CD14-positive monocyte (primary cell): ENCODE measurements around the gene CACNA2D2. TPM values are rescaled to one million over a fixed set of nuclear protein-coding genes. Genes with fewer than 3 reads are reported as not detected.

Experiments
- DNase-seq, 3 donors: peaks; one replicate each; pipeline ENCODE4 v3.0.0-alpha.2; 2011 to 2022
- H2AFZ ChIP-seq: 2 replicates; pipeline ENCODE4 v1.6.0; 2012; ENCODE audit warnings: mild to moderate bottlenecking, low read depth, low read length, inconsistent platforms; ENCODE audit not compliant: insufficient read depth, poor library complexity, severe bottlenecking
- H3K27ac ChIP-seq, 2 donors: 1 replicate in 1 of 2; 2 replicates in 1 of 2; pipeline ENCODE4 v1.5.1; 2012 to 2013; ENCODE audit warnings: low read length in 2 of 2, control low read depth in 1 of 2, inconsistent platforms in 1 of 2, low read depth in 1 of 2, mild to moderate bottlenecking in 1 of 2
- H3K27me3 ChIP-seq, 2 donors: one replicate each; pipeline versions ENCODE4 v1.6.0 to v1.6.1; 2011 to 2013; ENCODE audit warnings: low read length in 2 of 2; ENCODE audit not compliant: control insufficient read depth in 2 of 2, insufficient read depth in 2 of 2
- H3K36me3 ChIP-seq, 2 donors: replicated peaks in 1 of 2; 1 replicate in 1 of 2; 2 replicates in 1 of 2; pipeline versions ENCODE4 v1.5.1 to v1.6.1; 2012 to 2013; ENCODE audit warnings: low read length in 2 of 2, control low read depth in 1 of 2, inconsistent platforms in 1 of 2, mild to moderate bottlenecking in 1 of 2; ENCODE audit not compliant: insufficient read depth in 2 of 2, control insufficient read depth in 1 of 2
- H3K4me1 ChIP-seq, 2 donors: 1 replicate in 1 of 2; 2 replicates in 1 of 2; pipeline versions ENCODE4 v1.5.1 to v1.6.1; 2012 to 2013; ENCODE audit warnings: low read length in 2 of 2, control low read depth in 1 of 2, inconsistent platforms in 1 of 2, mild to moderate bottlenecking in 1 of 2, moderate library complexity in 1 of 2; ENCODE audit not compliant: insufficient read depth in 2 of 2, control insufficient read depth in 1 of 2
- H3K4me2 ChIP-seq: replicated peaks from 2 replicates; pipeline ENCODE3; 2012; ENCODE audit warnings: low read length, moderate library complexity, mild to moderate bottlenecking; ENCODE audit not compliant: poor library complexity, severe bottlenecking; ENCODE audit errors: extremely low read depth
- H3K4me3 ChIP-seq, 3 experiments: fragments of 200-600 bp in 1 of 3; sonication (generic) in 1 of 3; replicated peaks in 1 of 3; 1 replicate in 2 of 3; 2 replicates in 1 of 3; pipeline ENCODE4 v1.5.1; 2011 to 2013; ENCODE audit warnings: low read length in 3 of 3, mild to moderate bottlenecking in 3 of 3, control low read depth in 2 of 3, low read depth in 2 of 3, inconsistent platforms in 1 of 3, moderate library complexity in 1 of 3
- H3K79me2 ChIP-seq: 2 replicates; pipeline ENCODE4 v1.6.0; 2012; ENCODE audit warnings: mild to moderate bottlenecking, control low read depth, inconsistent platforms, low read length, moderate library complexity; ENCODE audit not compliant: insufficient read depth
- H3K9ac ChIP-seq: 2 replicates; pipeline ENCODE4 v1.6.0; 2017; ENCODE audit warnings: low read length, mild to moderate bottlenecking; ENCODE audit not compliant: insufficient read depth, poor library complexity, severe bottlenecking
- H3K9me3 ChIP-seq, 2 donors: replicated peaks in 1 of 2; 1 replicate in 1 of 2; 2 replicates in 1 of 2; pipeline versions ENCODE4 v1.5.1 to v1.6.1; 2012 to 2013; ENCODE audit warnings: low read length in 2 of 2, control low read depth in 1 of 2; ENCODE audit not compliant: control insufficient read depth in 1 of 2, insufficient read depth in 1 of 2
- H4K20me1 ChIP-seq: 2 replicates; pipeline ENCODE4 v1.6.0; 2012; ENCODE audit warnings: mild to moderate bottlenecking, low read length, control low read depth, moderate library complexity; ENCODE audit not compliant: insufficient read depth
- H3K27ac Mint-ChIP-seq, 7 donors: one replicate each; pipeline ENCODE4 v1.8.0; 2020; ENCODE audit warnings: mild to moderate bottlenecking in 7 of 7, mixed read lengths in 7 of 7, moderate library complexity in 6 of 7, inconsistent platforms in 2 of 7
- H3K27me3 Mint-ChIP-seq, 3 donors: one replicate each; pipeline ENCODE4 v1.8.0; 2021 to 2022; ENCODE audit warnings: low read depth in 3 of 3, mild to moderate bottlenecking in 3 of 3, mixed read lengths in 3 of 3, moderate library complexity in 3 of 3, inconsistent platforms in 1 of 3
- H3K36me3 Mint-ChIP-seq, 2 donors: one replicate each; pipeline ENCODE4 v1.8.0; 2020; ENCODE audit warnings: mixed read lengths in 2 of 2, inconsistent platforms in 1 of 2, mild to moderate bottlenecking in 1 of 2
- H3K4me1 Mint-ChIP-seq: one replicate; pipeline ENCODE4 v1.8.0; 2020; ENCODE audit warnings: mild to moderate bottlenecking, mixed read lengths
- H3K4me3 Mint-ChIP-seq, 2 donors: one replicate each; pipeline ENCODE4 v1.8.0; 2020; ENCODE audit warnings: mild to moderate bottlenecking in 2 of 2, mixed read lengths in 2 of 2, moderate library complexity in 1 of 2
- H3K9me3 Mint-ChIP-seq, 7 donors: one replicate each; pipeline ENCODE4 v1.8.0; 2020 to 2022; ENCODE audit warnings: mixed read lengths in 7 of 7, mild to moderate bottlenecking in 6 of 7, moderate library complexity in 6 of 7, inconsistent platforms in 2 of 7
- CTCF ChIP-seq: fragments of 200-600 bp; IDR thresholded peaks from one replicate; pipeline ENCODE4 v1.8.0; 2022; ENCODE audit warnings: antibody characterized with exemption, mild to moderate bottlenecking
- WGBS: methylation state at CpG from one replicate; pipeline ENCODE4 v1.1.5; 2013; ENCODE audit warnings: missing lambda C conversion rate; ENCODE audit not compliant: insufficient coverage; 5-methylcytosine and 5-hydroxymethylcytosine counted together
- intact Hi-C, 2 donors: fragments of 100-400 bp; cut with micrococcal nuclease; formaldehyde crosslinking; loops; one replicate each; pipeline versions ENCODE4 v1.15.0 to v1.15.1; 2023
- polyA plus RNA-seq, 3 donors: library from polyadenylated mRNA; depleted of rRNA in 1 of 3; unstranded in 2 of 3; stranded (reverse) in 1 of 3; fragments of 300-500 nt in 2 of 3; fragments of >200 nt in 1 of 3; fragmentation: Illumina TruSeq in 2 of 3; gene quantifications; 1 replicate in 2 of 3; 2 replicates in 1 of 3; pipeline ENCODE4 v1.2.3, GENCODE V29; 2012 to 2021

CACNA2D2 gene
- polyA plus RNA-seq, 3 donors: 0.09 to 0.16 TPM; not detected in 1

GRCh38 chr3:50370594-50370993, 132.8 kb downstream of the CACNA2D2 start:
- no peaks in the 10 kb centered on the region for H3K79me2 ChIP-seq
- Mint-ChIP-seq H3K9me3 (no peaks in the 10 kb centered on the region), H3K27ac (no peak overlapping the region), H3K36me3 (no peaks in the 10 kb centered on the region), H3K4me3 (no peak overlapping the region), H3K4me1 (peaks cover 2% of the 10 kb centered on the region), H3K27me3 (peaks cover 10 to 17% (median 15%) of the 10 kb centered on the region in 3 donors)
- H2AFZ ChIP-seq: no peak overlapping the region
- no peaks in the 10 kb centered on the region for H3K36me3 ChIP-seq
- no peak for DNase-seq
- H3K4me3 ChIP-seq: no peak overlapping the region
- no peak overlapping the region for H3K27ac ChIP-seq
- no peak overlapping the region for H3K9ac ChIP-seq
- intact Hi-C loops: no loop called here
- H3K27me3 ChIP-seq: peaks cover 0 to 5% of the 10 kb centered on the region in 2 donors
- H4K20me1 ChIP-seq: no peaks in the 10 kb centered on the region
- H3K9me3 ChIP-seq: no peaks in the 10 kb centered on the region
- H3K4me1 ChIP-seq: peaks cover 1 to 2% of the 10 kb centered on the region in 2 donors
- H3K4me2 ChIP-seq: no peak overlapping the region
- no peak for TF ChIP-seq CTCF
- 79% methylated on average over 4 of the region's 14 CpGs for WGBS

GRCh38 chr3:50369012-50369670, 134.3 kb downstream of the CACNA2D2 start:
- no peaks in the 10 kb centered on the region for H3K9me3 Mint-ChIP-seq
- H3K4me1 Mint-ChIP-seq: peaks cover 10% of the 10 kb centered on the region
- H3K4me2 ChIP-seq: no peak overlapping the region
- no peak overlapping the region for H3K4me3 Mint-ChIP-seq
- H3K36me3 Mint-ChIP-seq: no peaks in the 10 kb centered on the region
- no peak overlapping the region for H3K9ac ChIP-seq
- 83% methylated on average over 9 of the region's 9 CpGs for WGBS
- H3K4me1 ChIP-seq: peaks cover 13 to 15% of the 10 kb centered on the region in 2 donors
- H3K27ac Mint-ChIP-seq: no peak overlapping the region
- no peak overlapping the region for H2AFZ ChIP-seq
- peaks cover 12 to 30% (median 16%) of the 10 kb centered on the region in 3 donors for H3K27me3 Mint-ChIP-seq
- DNase-seq: no peak
- no peak for TF ChIP-seq CTCF
- H3K4me3 ChIP-seq: no peak overlapping the region
- H3K36me3 ChIP-seq: no peaks in the 10 kb centered on the region
- H3K79me2 ChIP-seq: no peaks in the 10 kb centered on the region
- no peak overlapping the region for H3K27ac ChIP-seq
- intact Hi-C loops: no loop called here
- no peaks in the 10 kb centered on the region for H3K9me3 ChIP-seq
- H3K27me3 ChIP-seq: peaks cover 0 to 10% of the 10 kb centered on the region in 2 donors
- no peaks in the 10 kb centered on the region for H4K20me1 ChIP-seq
